Common myeloid progenitor, CD34-positive (primary cell): ENCODE results near the gene IDH3B.

Experiments used
- CTCF ChIA-PET: fragments of 350-600 bp; sonication (Branson Sonifier 250); formaldehyde crosslinking; loops from one replicate; lab custom pipeline; 2021; ENCODE audit warnings: antibody characterized with exemption; lab: Charles Lee
- POLR2A ChIA-PET: fragments of 350-600 bp; sonication (Branson Sonifier 250); formaldehyde crosslinking; loops from one replicate; lab custom pipeline; 2021; ENCODE audit warnings: antibody characterized with exemption; lab: Charles Lee
- DNase-seq, 3 donors: peaks; one replicate each; pipeline versions ENCODE4 v3.0.0 to v3.0.0-alpha.2; 2013
- H3K27ac ChIP-seq, 2 experiments: 1 replicate in 1 of 2; 2 replicates in 1 of 2; pipeline ENCODE4 v1.7.0; 2013; ENCODE audit warnings: inconsistent platforms in 2 of 2, low read length in 2 of 2, mild to moderate bottlenecking in 2 of 2, low read depth in 1 of 2, moderate library complexity in 1 of 2; ENCODE audit not compliant: severe bottlenecking in 2 of 2, insufficient read depth in 1 of 2, poor library complexity in 1 of 2
- H3K27me3 ChIP-seq, 5 experiments: replicated peaks in 2 of 5; 1 replicate in 3 of 5; 2 replicates in 2 of 5; pipeline versions ENCODE4 v1.6.1 to v1.7.0; 2013; ENCODE audit warnings: low read length in 4 of 5, mild to moderate bottlenecking in 2 of 5, moderate library complexity in 2 of 5, inconsistent platforms in 1 of 5; ENCODE audit not compliant: insufficient read depth in 5 of 5, control insufficient read depth in 4 of 5
- H3K36me3 ChIP-seq, 4 experiments: 1 replicate in 2 of 4; 2 replicates in 2 of 4; pipeline versions ENCODE4 v1.6.1 to v1.7.0; 2013; ENCODE audit warnings: low read length in 3 of 4, control low read depth in 1 of 4, mild to moderate bottlenecking in 1 of 4; ENCODE audit not compliant: control insufficient read depth in 4 of 4, insufficient read depth in 4 of 4
- H3K4me1 ChIP-seq, 4 experiments: 1 replicate in 3 of 4; 2 replicates in 1 of 4; pipeline versions ENCODE4 v1.6.1 to v1.7.1; 2013; ENCODE audit warnings: low read length in 3 of 4, mild to moderate bottlenecking in 3 of 4, control low read depth in 1 of 4, inconsistent platforms in 1 of 4, moderate library complexity in 1 of 4; ENCODE audit not compliant: control insufficient read depth in 4 of 4, insufficient read depth in 4 of 4; ENCODE audit errors: control extremely low read depth in 1 of 4
- H3K4me3 ChIP-seq, 7 experiments: 1 replicate in 4 of 7; 2 replicates in 3 of 7; pipeline versions ENCODE4 v1.5.1 to v1.7.0; 2013; ENCODE audit warnings: mild to moderate bottlenecking in 7 of 7, low read length in 6 of 7, moderate library complexity in 6 of 7, inconsistent platforms in 2 of 7, low read depth in 2 of 7, control low read depth in 1 of 7; ENCODE audit not compliant: insufficient read depth in 4 of 7, control insufficient read depth in 1 of 7; ENCODE audit errors: extremely low read depth in 1 of 7
- H3K9me3 ChIP-seq, 5 experiments: 1 replicate in 4 of 5; 2 replicates in 1 of 5; pipeline versions ENCODE4 v1.6.1 to v1.7.1; 2013; ENCODE audit warnings: low read length in 4 of 5, mild to moderate bottlenecking in 2 of 5, inconsistent platforms in 1 of 5, low read depth in 1 of 5, moderate library complexity in 1 of 5; ENCODE audit not compliant: control insufficient read depth in 4 of 5, insufficient read depth in 2 of 5; ENCODE audit errors: control extremely low read depth in 1 of 5
- WGBS: methylation state at CpG from one replicate; pipeline ENCODE4 v1.1.5; 2013; ENCODE audit not compliant: insufficient coverage; 5-methylcytosine and 5-hydroxymethylcytosine counted together

IDH3B gene

DNA sequence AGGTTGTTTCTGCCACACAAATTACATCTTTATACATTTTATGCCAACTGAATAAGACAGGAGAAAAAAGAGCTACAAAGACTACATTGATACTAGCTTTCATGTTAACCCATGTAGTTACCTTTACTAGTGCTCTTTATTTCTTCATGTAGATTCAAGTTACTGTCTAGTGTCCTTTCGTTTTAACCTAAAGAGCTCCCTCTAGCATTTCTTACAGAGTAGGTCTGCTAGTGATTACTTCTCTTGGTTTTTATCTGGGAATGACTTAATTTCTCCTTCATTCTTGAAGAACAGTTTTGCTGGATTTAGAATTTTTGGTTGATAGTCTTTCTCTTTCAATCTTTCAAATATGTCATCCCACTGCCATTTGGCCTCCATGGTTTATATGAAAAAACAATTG is 32.8 kb downstream of the IDH3B start:
- CTCF ChIA-PET = interaction anchor here (1.0 kb wide), 1 partner anchor 138 kb away, joined by 3 read pairs; no protein-coding TSS in a partner anchor
- H3K36me3 ChIP-seq = no peaks in the 10 kb centered on the region
- no CpG with 5 or more reads among the region's 1 CpG for WGBS
- no peaks in the 10 kb centered on the region for H3K4me1 ChIP-seq
- no peak overlapping the region for H3K27ac ChIP-seq
- POLR2A ChIA-PET = interaction anchor here (0.6 kb wide), 1 partner anchor 21 kb away, joined by 3 read pairs; no protein-coding TSS in a partner anchor
- DNase-seq = no peak
- peaks cover 2 to 17% (median 10%) of the 10 kb centered on the region in 5 experiments for H3K27me3 ChIP-seq
- H3K9me3 ChIP-seq = peaks cover 4 to 16% (median 9%) of the 10 kb centered on the region in 5 experiments
- H3K4me3 ChIP-seq = no peak overlapping the region

DNA sequence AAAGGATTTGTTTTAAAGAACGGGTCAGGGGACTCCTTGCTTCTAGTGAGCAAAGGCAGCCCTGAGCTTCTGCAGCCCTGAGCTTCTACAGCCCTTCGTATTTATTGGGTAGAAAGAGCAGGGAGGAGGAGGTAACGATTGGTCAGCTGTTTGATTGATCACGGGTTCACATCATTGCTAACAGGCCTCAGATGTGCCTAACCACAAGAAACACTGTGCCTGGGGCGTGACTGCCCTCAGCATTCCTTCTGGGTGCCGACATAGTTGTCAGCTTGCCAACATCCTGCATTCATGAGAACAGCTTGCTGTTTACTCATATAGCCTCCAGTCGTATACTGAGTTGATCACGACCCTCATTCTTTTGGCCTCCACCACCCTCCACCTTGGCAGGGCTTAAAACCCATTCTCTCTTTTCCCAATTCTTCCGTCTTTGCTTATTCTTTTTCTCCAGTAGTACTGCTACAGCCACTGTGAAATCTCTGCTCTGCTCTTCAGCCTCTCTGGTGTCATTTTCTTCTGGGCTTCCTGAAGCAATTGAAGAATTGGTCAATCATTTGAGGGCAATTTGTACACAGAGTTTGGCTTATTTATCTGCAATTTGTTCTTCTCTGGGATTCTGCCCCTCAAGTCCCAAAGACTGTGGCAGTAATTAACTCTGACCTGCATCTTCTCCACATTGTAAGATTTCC is 37.0 kb downstream of the IDH3B start:
- CTCF ChIA-PET = no interaction called here
- H3K4me1 ChIP-seq = no peaks in the 10 kb centered on the region
- peaks cover 0 to 6% (median 2%) of the 10 kb centered on the region in 5 experiments for H3K27me3 ChIP-seq
- peaks cover 6 to 18% (median 9%) of the 10 kb centered on the region in 5 experiments for H3K9me3 ChIP-seq
- 95% methylated on average over 9 of the region's 9 CpGs for WGBS
- no peak for DNase-seq
- POLR2A ChIA-PET = no interaction called here
- H3K36me3 ChIP-seq = no peaks in the 10 kb centered on the region
- H3K27ac ChIP-seq = no peak overlapping the region
- H3K4me3 ChIP-seq = no peak overlapping the region

DNA sequence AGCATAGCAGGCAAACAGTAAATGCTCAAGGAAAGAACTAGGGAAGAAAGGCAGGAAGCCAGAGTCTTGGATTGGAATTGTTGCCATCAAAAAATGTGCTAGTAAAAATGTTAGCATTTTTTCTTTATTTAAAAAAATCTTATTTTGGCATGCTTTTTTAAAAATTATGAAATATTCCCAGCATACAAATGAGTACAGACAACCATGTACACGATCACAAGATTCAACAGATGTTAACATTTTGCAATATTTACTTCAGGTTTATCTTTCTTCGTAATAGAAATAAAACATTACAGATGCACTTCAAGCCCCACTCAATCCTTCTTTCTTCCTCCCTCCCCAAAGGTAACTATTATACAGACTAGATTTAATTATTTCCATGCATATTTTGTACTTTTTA is 39.0 kb downstream of the IDH3B start:
- H3K4me3 ChIP-seq = no peak overlapping the region
- ChIA-PET CTCF (no interaction called here), POLR2A (no interaction called here)
- H3K36me3 ChIP-seq = no peaks in the 10 kb centered on the region
- DNase-seq = no peak
- H3K9me3 ChIP-seq = peaks cover 3 to 9% (median 6%) of the 10 kb centered on the region in 5 experiments
- H3K27me3 ChIP-seq = peaks cover 0 to 6% (median under 1%) of the 10 kb centered on the region in 5 experiments
- H3K4me1 ChIP-seq = no peaks in the 10 kb centered on the region
- WGBS = 100% methylated on average over 1 of the region's 2 CpGs
- H3K27ac ChIP-seq = no peak overlapping the region

DNA sequence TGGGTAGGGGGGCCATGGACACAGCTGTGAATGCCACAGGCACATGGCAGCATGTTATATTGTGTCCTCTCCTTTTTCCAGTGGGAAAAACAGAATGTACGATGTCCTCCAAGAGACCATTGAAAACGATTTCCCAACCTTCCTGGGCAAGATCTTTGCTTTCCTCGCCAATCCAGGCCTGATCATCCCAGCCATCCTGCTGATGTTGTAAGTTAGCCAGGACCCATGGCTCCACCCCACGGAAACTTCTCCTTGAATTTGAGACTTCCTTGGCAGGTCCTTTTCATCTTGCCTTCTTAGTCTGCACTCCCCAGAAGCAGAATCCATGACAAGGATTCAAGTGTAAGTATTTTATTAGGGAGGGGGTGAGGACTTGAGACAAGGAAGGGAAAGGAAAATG is 39.8 kb downstream of the IDH3B start:
- POLR2A ChIA-PET = no interaction called here
- Histone ChIP-seq H3K27ac (no peak overlapping the region), H3K36me3 (no peaks in the 10 kb centered on the region), H3K27me3 (peaks cover 0 to 8% (median 4%) of the 10 kb centered on the region in 5 experiments), H3K4me1 (no peaks in the 10 kb centered on the region), H3K9me3 (peaks cover 1 to 10% (median 6%) of the 10 kb centered on the region in 5 experiments), H3K4me3 (no peak overlapping the region)
- no peak for DNase-seq
- WGBS = 93% methylated on average over 3 of the region's 4 CpGs
- CTCF ChIA-PET = no interaction called here

DNA sequence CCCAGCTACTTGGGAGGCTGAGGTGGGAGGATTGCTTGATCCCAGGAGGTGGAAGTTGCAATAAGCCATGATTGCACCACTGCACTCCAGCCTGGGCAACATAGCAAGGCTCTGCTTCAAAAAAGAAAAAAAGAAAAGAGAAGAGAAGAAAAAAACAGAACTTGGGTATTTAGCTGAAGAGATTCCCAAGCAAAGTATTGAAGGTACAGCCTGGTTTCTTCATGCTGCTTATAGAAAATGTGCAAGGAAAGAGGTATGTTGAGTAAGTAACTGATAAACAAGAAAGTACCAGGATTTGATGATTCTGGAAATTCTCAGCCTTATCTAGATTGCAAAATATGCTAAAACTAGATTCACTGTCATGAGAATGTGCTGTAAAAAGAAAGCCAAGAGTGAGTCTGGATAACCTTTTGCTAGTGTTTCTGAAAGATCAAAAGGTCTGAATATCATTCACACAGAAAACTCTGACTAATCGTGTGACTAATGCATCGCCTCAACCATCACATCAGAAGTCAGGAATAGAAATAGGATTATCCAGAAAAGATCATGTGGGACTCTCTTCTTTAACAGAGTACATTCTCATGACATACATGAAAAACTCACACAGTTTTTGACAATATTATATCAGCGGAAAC is 43.9 kb downstream of the IDH3B start:
- H3K4me3 ChIP-seq = no peak overlapping the region
- H3K27ac ChIP-seq = no peak overlapping the region
- H3K36me3 ChIP-seq = no peaks in the 10 kb centered on the region
- H3K27me3 ChIP-seq = peaks cover 0 to 5% (median 2%) of the 10 kb centered on the region in 5 experiments
- no peaks in the 10 kb centered on the region for H3K4me1 ChIP-seq
- POLR2A ChIA-PET = no interaction called here
- H3K9me3 ChIP-seq = peaks cover 0 to 5% (median 0%) of the 10 kb centered on the region in 5 experiments
- CTCF ChIA-PET = no interaction called here
- WGBS = 100% methylated on average over 1 of the region's 3 CpGs
- DNase-seq = no peak

DNA sequence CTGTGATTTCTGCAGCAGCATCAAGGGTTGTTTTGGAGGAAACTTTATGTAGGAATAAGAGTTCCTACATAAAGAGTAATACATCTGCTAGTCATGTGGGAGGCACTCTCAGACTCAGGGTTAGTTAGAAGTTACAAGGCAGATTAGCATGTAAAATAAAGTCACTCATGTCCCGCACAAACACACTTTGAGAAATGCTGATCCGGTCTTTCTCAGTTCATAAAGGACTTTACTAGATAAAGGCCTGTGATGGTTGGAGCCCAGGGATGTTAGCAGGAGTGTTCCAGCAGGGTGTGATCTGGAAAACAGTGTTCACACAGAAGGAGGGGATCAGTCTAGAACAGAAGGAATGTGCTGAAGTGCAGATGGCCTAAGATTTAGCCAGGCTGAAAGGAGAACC is 44.7 kb downstream of the IDH3B start:
- ChIA-PET CTCF (no interaction called here), POLR2A (interaction anchor here (0.6 kb wide), 1 partner anchor 1090 kb away, joined by 3 read pairs; no protein-coding TSS in a partner anchor)
- Histone ChIP-seq H3K9me3 (peaks cover 0 to 5% (median 0%) of the 10 kb centered on the region in 5 experiments), H3K4me3 (no peak overlapping the region), H3K4me1 (no peaks in the 10 kb centered on the region), H3K27me3 (peaks cover 0 to 4% (median 0%) of the 10 kb centered on the region in 5 experiments), H3K36me3 (no peaks in the 10 kb centered on the region), H3K27ac (no peak overlapping the region)
- DNase-seq = no peak
- WGBS = 68% methylated on average over 2 of the region's 2 CpGs

DNA sequence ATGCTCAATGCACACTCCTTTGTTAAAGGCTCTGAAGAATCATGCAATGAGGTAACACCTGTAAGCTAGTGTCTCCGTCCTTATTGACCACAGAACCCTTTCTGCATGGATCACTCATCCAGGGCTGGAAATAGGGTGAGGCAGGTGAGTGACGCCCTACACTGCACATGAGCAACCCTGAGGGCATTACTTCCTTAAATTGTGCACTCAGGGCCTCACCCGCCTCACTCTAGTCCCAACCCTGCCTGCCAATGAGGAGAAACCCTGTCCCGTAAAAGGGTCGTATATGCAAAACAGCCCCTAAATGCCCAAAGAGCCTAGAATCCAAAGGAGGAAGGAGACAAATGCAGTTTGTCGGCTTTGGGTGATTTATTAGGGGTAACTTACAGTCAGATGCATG is 45.2 kb downstream of the IDH3B start:
- DNase-seq = no peak
- 90% methylated on average over 3 of the region's 6 CpGs for WGBS
- Histone ChIP-seq H3K27ac (no peak overlapping the region), H3K27me3 (peaks cover 0 to 4% (median 0%) of the 10 kb centered on the region in 5 experiments), H3K9me3 (peaks cover 0 to 5% (median 0%) of the 10 kb centered on the region in 5 experiments), H3K36me3 (no peaks in the 10 kb centered on the region), H3K4me3 (no peak overlapping the region), H3K4me1 (no peaks in the 10 kb centered on the region)
- POLR2A ChIA-PET = interaction anchor here (0.6 kb wide), 1 partner anchor 1090 kb away, joined by 3 read pairs; no protein-coding TSS in a partner anchor
- CTCF ChIA-PET = no interaction called here
